Endothelial cell of umbilical vein (primary cell): ENCODE results near the gene CCDC57. TPM values are rescaled to one million over a fixed set of nuclear protein-coding genes. Genes with fewer than 3 reads are reported as not detected.

Source experiments
- BruUV-seq: library from RNA; stranded (reverse); fragments of 400-500 nt; replicated peaks from 2 replicates; lab custom pipeline; 2021; lab: Mats Ljungman, UMichigan
- CTCF ChIA-PET: fragments of 300-600, 350-600 bp; sonication (Branson Sonifier 250); formaldehyde crosslinking; loops from one replicate; lab custom pipeline; 2021; ENCODE audit warnings: antibody characterized with exemption, inconsistent platforms; lab: Charles Lee
- POLR2A ChIA-PET: fragments of 300-600, 350-600 bp; sonication (Branson Sonifier 250); formaldehyde crosslinking; loops from one replicate; lab custom pipeline; 2021; ENCODE audit warnings: antibody characterized with exemption, inconsistent platforms; lab: Charles Lee
- DNase-seq: peaks from one replicate; pipeline ENCODE4 v3.0.0-alpha.2; 2011; ENCODE audit warnings: low read depth, low spot score
- FAIRE-seq: peaks from 2 replicates; lab custom pipeline; 2011; peaks lifted over from hg19 to GRCh38; lab: Jason Lieb, UNC
- H2AFZ ChIP-seq: 2 replicates; pipeline ENCODE4 v1.6.0; 2012; ENCODE audit warnings: low read depth, low read length, control low read depth, inconsistent platforms
- H3K27ac ChIP-seq: 2 replicates; pipeline ENCODE4 v1.5.1; 2011; ENCODE audit warnings: low read depth, mild to moderate bottlenecking, control low read depth, low read length, moderate library complexity; ENCODE audit not compliant: insufficient read depth
- H3K27me3 ChIP-seq, 2 experiments: 2 replicates each; pipeline versions ENCODE4 v1.6.0 to v1.6.1; 2011; ENCODE audit warnings: low read length in 2 of 2, mixed read lengths in 1 of 2; ENCODE audit not compliant: control insufficient read depth in 2 of 2, insufficient read depth in 2 of 2
- H3K36me3 ChIP-seq, 2 experiments: 2 replicates in 1 of 2; 3 replicates in 1 of 2; pipeline ENCODE4 v1.5.1; 2011; ENCODE audit warnings: low read length in 2 of 2, mild to moderate bottlenecking in 1 of 2, moderate library complexity in 1 of 2; ENCODE audit not compliant: control insufficient read depth in 2 of 2, insufficient read depth in 2 of 2; ENCODE audit errors: extremely low read depth in 1 of 2
- H3K4me1 ChIP-seq: 3 replicates; pipeline ENCODE4 v1.5.1; 2011; ENCODE audit warnings: mild to moderate bottlenecking, low read length; ENCODE audit not compliant: control insufficient read depth, insufficient read depth; ENCODE audit errors: extremely low read depth
- H3K4me2 ChIP-seq: 2 replicates; pipeline ENCODE4 v1.6.1; 2011; ENCODE audit warnings: low read length, control low read depth, mixed read lengths; ENCODE audit not compliant: insufficient read depth
- H3K4me3 ChIP-seq, 3 experiments: fragments of 200-600 bp in 1 of 3; sonication (generic), shearing (Covaris generic) in 1 of 3; replicated peaks in 1 of 3; 2 replicates each; pipeline ENCODE4 v1.5.1; 2011 to 2016; ENCODE audit warnings: control low read depth in 3 of 3, low read length in 3 of 3, mild to moderate bottlenecking in 2 of 3, inconsistent platforms in 1 of 3, low read depth in 1 of 3, moderate library complexity in 1 of 3; ENCODE audit not compliant: insufficient read depth in 1 of 3
- H3K79me2 ChIP-seq: 2 replicates; pipeline ENCODE4 v1.6.0; 2012; ENCODE audit warnings: low read length, inconsistent platforms; ENCODE audit not compliant: control insufficient read depth, insufficient read depth
- H3K9ac ChIP-seq: replicated peaks from 2 replicates; pipeline ENCODE3; 2011; ENCODE audit warnings: low read length, control low read depth; ENCODE audit not compliant: insufficient read depth; ENCODE audit errors: extremely low read depth
- H3K9me1 ChIP-seq: replicated peaks from 3 replicates; pipeline ENCODE4 v1.6.0; 2011; ENCODE audit warnings: mild to moderate bottlenecking, low read length; ENCODE audit not compliant: control insufficient read depth, insufficient read depth; ENCODE audit errors: extremely low read depth
- H3K9me3 ChIP-seq: replicated peaks from 2 replicates; pipeline ENCODE4 v1.5.1; 2012; ENCODE audit warnings: low read length, inconsistent platforms; ENCODE audit not compliant: control insufficient read depth, insufficient read depth
- H4K20me1 ChIP-seq: replicated peaks from 2 replicates; pipeline ENCODE3; 2011; ENCODE audit warnings: mild to moderate bottlenecking, low read length; ENCODE audit not compliant: control insufficient read depth, insufficient read depth; ENCODE audit errors: extremely low read depth
- EZH2 ChIP-seq: IDR thresholded peaks from 2 replicates; pipeline ENCODE4 v1.6.1; 2012; ENCODE audit warnings: borderline replicate concordance, low read depth, mild to moderate bottlenecking, moderate library complexity, low read length, inconsistent platforms; ENCODE audit not compliant: severe bottlenecking
- FOS ChIP-seq: IDR thresholded peaks from 2 replicates; pipeline ENCODE4 v1.6.1; 2011; ENCODE audit warnings: mild to moderate bottlenecking, low read length, moderate library complexity, borderline replicate concordance; ENCODE audit not compliant: insufficient read depth
- GATA2 ChIP-seq: IDR thresholded peaks from 2 replicates; pipeline ENCODE4 v1.7.0; 2011; ENCODE audit warnings: low read depth, mild to moderate bottlenecking, moderate library complexity, mixed read lengths, low read length; ENCODE audit not compliant: insufficient read length, insufficient read depth
- JUN ChIP-seq: IDR thresholded peaks from 2 replicates; pipeline ENCODE4 v1.6.1; 2011; ENCODE audit warnings: borderline replicate concordance, low read depth; ENCODE audit not compliant: insufficient read length, insufficient read depth
- MAX ChIP-seq: IDR thresholded peaks from 2 replicates; pipeline ENCODE4 v1.6.1; 2011; ENCODE audit not compliant: insufficient read depth, insufficient read length
- MYC ChIP-seq: IDR thresholded peaks from one replicate; pipeline ENCODE4 v1.6.1; 2011; ENCODE audit warnings: mild to moderate bottlenecking, low read depth, low read length
- POLR2A ChIP-seq: IDR thresholded peaks from 2 replicates; pipeline ENCODE4 v1.6.1; 2012; ENCODE audit warnings: low read depth, mild to moderate bottlenecking, control low read depth, low read length
- POLR2AphosphoS5 ChIP-seq: IDR thresholded peaks from 2 replicates; pipeline ENCODE4 v1.6.1; 2012; ENCODE audit warnings: low read depth, mild to moderate bottlenecking, control low read depth, low read length, moderate library complexity; ENCODE audit not compliant: insufficient read depth
- dilution Hi-C: fragments of 300-500 bp; cut with MboI; formaldehyde crosslinking; loops from one replicate; pipeline ENCODE4 v1.15.0; 2019; ENCODE audit warnings: low sequenced_read_pairs; ENCODE audit not compliant: extremely low pct_ligation_motif_present
- intact Hi-C: fragments of 100-400 bp; cut with micrococcal nuclease; formaldehyde crosslinking; loops from one replicate; pipeline ENCODE4 v1.10.0; 2022
- polyA plus RNA-seq, 4 experiments: library from polyadenylated mRNA; depleted of rRNA in 3 of 4; stranded (reverse) in 3 of 4; unstranded in 1 of 4; fragments of >200 nt; gene quantifications; 2 replicates each; pipeline versions ENCODE4 v1.2.1 to v1.2.3, GENCODE V29; 2011 to 2012; ENCODE audit warnings: missing spikeins in 1 of 4
- total RNA-seq: library from RNA; stranded (reverse); gene quantifications from 2 replicates; pipeline ENCODE4 v1.2.3, GENCODE V29; 2021
- TF ChIP-seq, protein P1 (sequence below), 2 donors: IDR thresholded peaks; 1 replicate in 1 of 2; 2 replicates in 1 of 2; pipeline ENCODE4 v1.5.1; 2011; ENCODE audit warnings: low read length in 2 of 2, mild to moderate bottlenecking in 2 of 2, moderate library complexity in 2 of 2, control low read depth in 1 of 2, inconsistent platforms in 1 of 2, low read depth in 1 of 2; ENCODE audit not compliant: insufficient read depth in 1 of 2; ENCODE audit errors: extremely low read depth in 1 of 2

Gene CCDC57
- total and polyA plus RNA-seq, 2 donors (not counting 3 experiments of a cell fraction or from before 2014, with no cell fraction given), result 18.6 to 31.6 TPM

- CTCF ChIA-PET, result interaction anchor here (0.6 kb wide), 1 partner anchor 11 kb away, joined by 5 read pairs; no protein-coding TSS in a partner anchor
- FAIRE-seq (no peak), DNase-seq (peak; percentile 40)
- Histone ChIP-seq H3K27me3 (no peaks in the 10 kb centered on the region), H3K9me3 (no peaks in the 10 kb centered on the region), H3K4me3 (no peak overlapping the region), H3K36me3 (peaks cover 45 to 56% of the 10 kb centered on the region in 2 experiments), H3K27ac (no peak overlapping the region), H3K9ac (no peak overlapping the region), H3K9me1 (no peaks in the 10 kb centered on the region), H3K4me2 (no peak overlapping the region), H3K4me1 (no peaks in the 10 kb centered on the region), H2AFZ (no peak overlapping the region), H3K79me2 (peaks cover 77% of the 10 kb centered on the region), H4K20me1 (no peaks in the 10 kb centered on the region)
- BruUV-seq, result no TSS peak
- TF ChIP-seq MYC, result no peak
- TF ChIP-seq, protein P1, sequence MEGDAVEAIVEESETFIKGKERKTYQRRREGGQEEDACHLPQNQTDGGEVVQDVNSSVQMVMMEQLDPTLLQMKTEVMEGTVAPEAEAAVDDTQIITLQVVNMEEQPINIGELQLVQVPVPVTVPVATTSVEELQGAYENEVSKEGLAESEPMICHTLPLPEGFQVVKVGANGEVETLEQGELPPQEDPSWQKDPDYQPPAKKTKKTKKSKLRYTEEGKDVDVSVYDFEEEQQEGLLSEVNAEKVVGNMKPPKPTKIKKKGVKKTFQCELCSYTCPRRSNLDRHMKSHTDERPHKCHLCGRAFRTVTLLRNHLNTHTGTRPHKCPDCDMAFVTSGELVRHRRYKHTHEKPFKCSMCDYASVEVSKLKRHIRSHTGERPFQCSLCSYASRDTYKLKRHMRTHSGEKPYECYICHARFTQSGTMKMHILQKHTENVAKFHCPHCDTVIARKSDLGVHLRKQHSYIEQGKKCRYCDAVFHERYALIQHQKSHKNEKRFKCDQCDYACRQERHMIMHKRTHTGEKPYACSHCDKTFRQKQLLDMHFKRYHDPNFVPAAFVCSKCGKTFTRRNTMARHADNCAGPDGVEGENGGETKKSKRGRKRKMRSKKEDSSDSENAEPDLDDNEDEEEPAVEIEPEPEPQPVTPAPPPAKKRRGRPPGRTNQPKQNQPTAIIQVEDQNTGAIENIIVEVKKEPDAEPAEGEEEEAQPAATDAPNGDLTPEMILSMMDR (IDR thresholded peaks at IDR 0.05; ENCODE audit: extremely low read depth in 1 of 2, insufficient read depth in 1 of 2, low read depth in 1 of 2, low read length in 2 of 2), result no peak
- no peak for TF ChIP-seq JUN
- TF ChIP-seq GATA2, result no peak
- no peak for TF ChIP-seq FOS
- no peak for TF ChIP-seq EZH2
- no peak for TF ChIP-seq POLR2A
- no peak for TF ChIP-seq POLR2AphosphoS5
- TF ChIP-seq MAX, result no peak
- dilution Hi-C loops (no loop called here), intact Hi-C loops (no loop called here)
- POLR2A ChIA-PET, result no interaction called here
Measured at GRCh38 chr17:82257473-82257872, 44.8 kb upstream of the CCDC57 start.
